H1 (cell line): Measurements from ENCODE around the gene LMNTD1. TPM values are rescaled to one million over a fixed set of nuclear protein-coding genes. Genes with fewer than 3 reads are reported as not detected.

Source experiments
- CTCF ChIA-PET: fragments of 300-600 bp; sonication (Branson Sonifier 250); formaldehyde crosslinking; loops from one replicate; lab custom pipeline; 2021; ENCODE audit not compliant: partially characterized antibody; lab: Charles Lee
- POLR2A ChIA-PET: fragments of 300-600 bp; sonication (Branson Sonifier 250); formaldehyde crosslinking; loops from one replicate; lab custom pipeline; 2021; ENCODE audit warnings: inconsistent platforms; ENCODE audit not compliant: partially characterized antibody; lab: Charles Lee
- DNase-seq, 2 experiments: peaks; one replicate each; pipeline versions ENCODE4 v3.0.0 to v3.0.0-alpha.2; 2010 to 2022; ENCODE audit warnings: low spot score in 2 of 2, low read depth in 1 of 2, mixed read lengths in 1 of 2
- FAIRE-seq: peaks from 2 replicates; lab custom pipeline; 2011; peaks lifted over from hg19 to GRCh38; lab: Jason Lieb, UNC
- H2AFZ ChIP-seq: 2 replicates; pipeline ENCODE4 v1.8.1; 2012; ENCODE audit warnings: low read length, inconsistent platforms
- H2AK5ac ChIP-seq: 2 replicates; pipeline ENCODE4 v1.6.1; 2013; ENCODE audit warnings: low read depth, low read length
- H2BK120ac ChIP-seq: replicated peaks from 2 replicates; pipeline ENCODE3; 2013; ENCODE audit warnings: low read depth, low read length, inconsistent platforms
- H2BK12ac ChIP-seq: 2 replicates; pipeline ENCODE4 v1.6.1; 2013; ENCODE audit warnings: low read depth, low read length
- H2BK15ac ChIP-seq: 2 replicates; pipeline ENCODE4 v1.6.1; 2013; ENCODE audit warnings: low read length
- H2BK20ac ChIP-seq: 2 replicates; pipeline ENCODE4 v1.6.1; 2013; ENCODE audit warnings: low read length
- H2BK5ac ChIP-seq: 2 replicates; pipeline ENCODE4 v1.6.1; 2013; ENCODE audit warnings: low read depth, low read length
- H3K14ac ChIP-seq: 2 replicates; pipeline ENCODE4 v1.6.1; 2013; ENCODE audit warnings: inconsistent platforms; ENCODE audit not compliant: insufficient read length
- H3K18ac ChIP-seq: 2 replicates; pipeline ENCODE4 v1.6.1; 2013; ENCODE audit warnings: low read length; ENCODE audit errors: extremely low read depth
- H3K23ac ChIP-seq: 2 replicates; pipeline ENCODE4 v1.6.1; 2013; ENCODE audit warnings: inconsistent platforms; ENCODE audit not compliant: insufficient read length
- H3K23me2 ChIP-seq: 2 replicates; pipeline ENCODE4 v1.6.1; 2013; ENCODE audit warnings: low read depth, low read length
- H3K27ac ChIP-seq: 2 replicates; pipeline ENCODE4 v1.6.1; 2011; ENCODE audit warnings: low read depth, low read length, inconsistent platforms
- H3K27me3 ChIP-seq, 4 experiments: replicated peaks in 1 of 4; 1 replicate in 1 of 4; 2 replicates in 3 of 4; pipeline versions ENCODE4 v1.6.1 to v1.8.1; 2011 to 2013; ENCODE audit warnings: low read length in 3 of 4, mild to moderate bottlenecking in 3 of 4, inconsistent platforms in 2 of 4, mixed read lengths in 2 of 4, moderate library complexity in 1 of 4; ENCODE audit not compliant: control insufficient read depth in 3 of 4, insufficient read depth in 3 of 4; ENCODE audit errors: extremely low read depth in 1 of 4
- H3K36me3 ChIP-seq, 4 experiments: 2 replicates each; pipeline versions ENCODE4 v1.6.1 to v1.8.1; 2011 to 2013; ENCODE audit warnings: mild to moderate bottlenecking in 4 of 4, low read length in 3 of 4, moderate library complexity in 2 of 4, control low read depth in 1 of 4, inconsistent platforms in 1 of 4; ENCODE audit not compliant: insufficient read depth in 4 of 4, control insufficient read depth in 2 of 4
- H3K4ac ChIP-seq: replicated peaks from 2 replicates; pipeline ENCODE3; 2013; ENCODE audit warnings: low read length, low read depth, mixed read lengths, inconsistent platforms; ENCODE audit not compliant: insufficient read length
- H3K4me1 ChIP-seq, 4 experiments: replicated peaks in 1 of 4; 1 replicate in 1 of 4; 2 replicates in 3 of 4; pipeline versions ENCODE4 v1.6.1 to v1.8.1; 2011 to 2013; ENCODE audit warnings: low read length in 3 of 4, inconsistent platforms in 2 of 4, mixed read lengths in 1 of 4; ENCODE audit not compliant: insufficient read depth in 4 of 4, control insufficient read depth in 3 of 4
- H3K4me2 ChIP-seq, 2 experiments: 2 replicates each; pipeline versions ENCODE4 v1.6.1 to v1.8.1; 2011 to 2013; ENCODE audit warnings: low read depth in 2 of 2, low read length in 2 of 2, control low read depth in 1 of 2, inconsistent platforms in 1 of 2, mild to moderate bottlenecking in 1 of 2; ENCODE audit not compliant: insufficient read depth in 1 of 2
- H3K4me3 ChIP-seq, 4 experiments: fragments of 200-600, 300-600 bp in 1 of 4; sonication (generic), shearing (Covaris generic), sonication (Bioruptor Twin) in 1 of 4; 2 replicates each; pipeline versions ENCODE4 v1.5.1 to v1.8.1; 2011 to 2016; ENCODE audit warnings: low read length in 4 of 4, low read depth in 3 of 4, control low read depth in 2 of 4, inconsistent platforms in 2 of 4, mild to moderate bottlenecking in 2 of 4, mixed read lengths in 1 of 4, moderate library complexity in 1 of 4; ENCODE audit not compliant: insufficient read depth in 2 of 4; ENCODE audit errors: extremely low read depth in 1 of 4
- H3K56ac ChIP-seq: replicated peaks from 2 replicates; pipeline ENCODE3; 2013; ENCODE audit warnings: low read depth, mild to moderate bottlenecking, mixed read lengths, low read length, inconsistent platforms; ENCODE audit not compliant: insufficient read length
- H3K79me1 ChIP-seq: 2 replicates; pipeline ENCODE4 v1.6.1; 2013; ENCODE audit warnings: low read depth, low read length, control low read depth
- H3K79me2 ChIP-seq, 2 experiments: 2 replicates each; pipeline versions ENCODE4 v1.6.1 to v1.8.1; 2012 to 2013; ENCODE audit warnings: low read length in 2 of 2, mild to moderate bottlenecking in 2 of 2, inconsistent platforms in 1 of 2; ENCODE audit not compliant: insufficient read depth in 2 of 2, control insufficient read depth in 1 of 2
- H3K9ac ChIP-seq, 4 experiments: replicated peaks in 1 of 4; 1 replicate in 1 of 4; 2 replicates in 3 of 4; pipeline versions ENCODE4 v1.6.1 to v1.8.1; 2011 to 2013; ENCODE audit warnings: low read depth in 3 of 4, low read length in 3 of 4, control low read depth in 2 of 4, mild to moderate bottlenecking in 2 of 4, moderate library complexity in 2 of 4, inconsistent platforms in 1 of 4; ENCODE audit errors: extremely low read depth in 1 of 4
- H3K9me3 ChIP-seq, 2 experiments: 2 replicates each; pipeline versions ENCODE4 v1.6.1 to v1.8.1; 2012 to 2013; ENCODE audit warnings: mild to moderate bottlenecking in 2 of 2, moderate library complexity in 2 of 2, control low read depth in 1 of 2, inconsistent platforms in 1 of 2, low read depth in 1 of 2, low read length in 1 of 2, mixed read lengths in 1 of 2; ENCODE audit not compliant: insufficient read depth in 2 of 2
- H4K20me1 ChIP-seq, 2 experiments: replicated peaks in 1 of 2; 2 replicates each; pipeline versions ENCODE3 to v1.8.1; 2011 to 2013; ENCODE audit warnings: inconsistent platforms in 2 of 2, low read length in 2 of 2, mild to moderate bottlenecking in 1 of 2; ENCODE audit not compliant: insufficient read depth in 2 of 2, control insufficient read depth in 1 of 2
- H4K5ac ChIP-seq: 2 replicates; pipeline ENCODE4 v1.6.1; 2013; ENCODE audit warnings: low read length, low read depth, mixed read lengths, inconsistent platforms; ENCODE audit not compliant: insufficient read length
- H4K8ac ChIP-seq: 2 replicates; pipeline ENCODE4 v1.8.0; 2013; ENCODE audit warnings: mild to moderate bottlenecking, moderate library complexity, low read length, inconsistent platforms; ENCODE audit not compliant: insufficient read depth; ENCODE audit errors: extremely low read depth
- H4K91ac ChIP-seq: replicated peaks from 2 replicates; pipeline ENCODE3; 2013; ENCODE audit warnings: low read length, mixed read lengths, inconsistent platforms; ENCODE audit not compliant: insufficient read length
- TAF1 ChIP-seq: IDR thresholded peaks from 2 replicates; pipeline ENCODE4 v1.6.1; 2011; ENCODE audit warnings: mild to moderate bottlenecking, low read depth, low read length
- TEAD4 ChIP-seq: IDR thresholded peaks from 2 replicates; pipeline ENCODE4 v1.6.1; 2012; ENCODE audit warnings: low read depth, low read length, inconsistent platforms, mixed read lengths
- WGBS, 2 experiments: shearing (Covaris generic) in 1 of 2; methylation state at CpG; one replicate each; pipeline versions ENCODE4 v1.1.6 to v1.1.7; 2013 to 2015; ENCODE audit warnings: low lambda C conversion rate in 2 of 2, mixed read lengths in 2 of 2, inconsistent platforms in 1 of 2, low coverage in 1 of 2, missing lambda C conversion rate in 1 of 2; ENCODE audit not compliant: insufficient replicate concordance in 2 of 2, insufficient coverage in 1 of 2, insufficient read length in 1 of 2; ENCODE audit errors: extremely low coverage in 1 of 2, missing lambda C conversion rate in 1 of 2; 5-methylcytosine and 5-hydroxymethylcytosine counted together
- polyA plus RNA-seq, 7 experiments: library from polyadenylated mRNA; depleted of rRNA in 3 of 7; stranded (reverse) in 5 of 7; unstranded in 2 of 7; fragments of >200 nt in 5 of 7; fragments of 200-250 nt in 2 of 7; gene quantifications; 1 replicate in 5 of 7; 2 replicates in 1 of 7; 4 replicates in 1 of 7; pipeline versions ENCODE4 v1.2.1 to v1.2.3, GENCODE V29; 2011 to 2013; ENCODE audit warnings: missing spikeins in 2 of 7, mixed read lengths in 2 of 7
- total RNA-seq: library from RNA; stranded (reverse); fragmentation: NEBNext Ultra II Directional; extraction: Animal tissue kit (Norgen Biotek cat#: 25700); gene quantifications from 2 replicates; pipeline ENCODE4 v1.2.1, GENCODE V29; 2021

The LMNTD1 gene
- total and polyA plus RNA-seq, 2 of the 8 experiments (the other 6 are each of a cell fraction or from before 2014, with no cell fraction given) = not detected

GRCh38 chr12:25590011-25590721 lies 37.1 kb upstream of the LMNTD1 start:
- Histone ChIP-seq H2BK5ac (no peak overlapping the region), H3K36me3 (no peaks in the 10 kb centered on the region), H3K23ac (no peak overlapping the region), H2BK20ac (no peak overlapping the region), H3K27me3 (no peaks in the 10 kb centered on the region), H3K4ac (no peak overlapping the region), H2BK15ac (no peak overlapping the region), H2AFZ (no peak overlapping the region; the same call in 1 of the 2 replicates), H3K9ac (no peak overlapping the region), H2BK120ac (no peak overlapping the region), H4K5ac (no peak overlapping the region), H4K8ac (no peak overlapping the region; the same call in 1 of the 2 replicates), H4K91ac (no peak overlapping the region), H4K20me1 (no peaks in the 10 kb centered on the region), H3K9me3 (peaks cover 0 to 4% of the 10 kb centered on the region in 2 experiments; a peak in 1 of 4 replicates), H3K4me3 (no peak overlapping the region), H3K23me2 (no peaks in the 10 kb centered on the region; the same call in 1 of the 2 replicates), H3K18ac (no peak overlapping the region), H2BK12ac (no peak overlapping the region), H3K4me2 (no peak overlapping the region), H3K56ac (no peak overlapping the region), H3K79me2 (no peaks in the 10 kb centered on the region), H3K27ac (no peak overlapping the region), H3K79me1 (no peaks in the 10 kb centered on the region), H3K14ac (no peak overlapping the region), H2AK5ac (no peak overlapping the region), H3K4me1 (no peaks in the 10 kb centered on the region)
- ChIA-PET CTCF (interaction anchor here (1.2 to 1.6 kb wide), 2 partner anchors 99 to 155 kb away, joined by 4 to 5 read pairs; no protein-coding TSS in a partner anchor), POLR2A (no interaction called here)
- TF ChIP-seq TEAD4 = no peak
- TF ChIP-seq TAF1 = no peak
- DNase-seq (no peak), FAIRE-seq (no peak)
- WGBS, 2 experiments = 92% methylated on average over 5 of the region's 5 CpGs; no CpG with 5 or more reads in 1 of the 2 experiments
